SK-N-SH (cell line): ENCODE data around the gene MUC20. TPM values are rescaled to one million over a fixed set of nuclear protein-coding genes. Genes with fewer than 3 reads are reported as not detected.

ENCODE experiments used
- CTCF ChIA-PET: fragments of 300-600, 350-600 bp; formaldehyde crosslinking; extraction: SDS; loops from one replicate; lab custom pipeline; 2021; lab: Yijun Ruan, JAX
- POLR2A ChIA-PET: fragments of 350-600 bp; sonication (Branson Sonifier 250); formaldehyde crosslinking; extraction: SDS; loops from one replicate; lab custom pipeline; 2020; ENCODE audit warnings: antibody characterized with exemption, inconsistent platforms; lab: Yijun Ruan, JAX
- DNase-seq: peaks from one replicate; pipeline ENCODE4 v3.0.0; 2012
- H2AFZ ChIP-seq: fragments of 200-600 bp; sonication (generic); 2 replicates; pipeline ENCODE4 v1.8.1; 2016; ENCODE audit warnings: antibody characterized with exemption, mild to moderate bottlenecking, low read depth
- H3F3A ChIP-seq: fragments of 200-600 bp; sonication (generic); replicated peaks from 2 replicates; pipeline ENCODE3; 2016; ENCODE audit warnings: antibody characterized with exemption, mild to moderate bottlenecking; ENCODE audit not compliant: insufficient read depth
- H3K27ac ChIP-seq, 2 experiments: fragments of 200-500 bp in 1 of 2; fragments of 200-600 bp in 1 of 2; sonication (Bioruptor generic) in 1 of 2; sonication (generic), shearing (Covaris generic) in 1 of 2; 2 replicates each; pipeline versions ENCODE4 v1.5.1 to v1.6.1; 2014 to 2016; ENCODE audit warnings: low read depth in 2 of 2, inconsistent platforms in 1 of 2, low read length in 1 of 2, mild to moderate bottlenecking in 1 of 2, mixed read lengths in 1 of 2
- H3K27me3 ChIP-seq: fragments of 200-600 bp; sonication (generic), shearing (Covaris generic); 2 replicates; pipeline ENCODE4 v1.6.1; 2016; ENCODE audit warnings: mixed run types; ENCODE audit not compliant: insufficient read depth
- H3K36me3 ChIP-seq, 2 experiments: fragments of 200-500 bp in 1 of 2; fragments of 200-600 bp in 1 of 2; sonication (Bioruptor generic) in 1 of 2; sonication (generic) in 1 of 2; replicated peaks in 1 of 2; 2 replicates each; pipeline versions ENCODE3 to v1.5.1; 2014 to 2016; ENCODE audit warnings: low read length in 1 of 2, mild to moderate bottlenecking in 1 of 2; ENCODE audit not compliant: insufficient read depth in 2 of 2, control insufficient read depth in 1 of 2
- H3K4me1 ChIP-seq, 2 experiments: fragments of 200-500 bp in 1 of 2; fragments of 200-600 bp in 1 of 2; sonication (Bioruptor generic) in 1 of 2; sonication (generic), shearing (Covaris generic) in 1 of 2; 2 replicates each; pipeline versions ENCODE4 v1.5.1 to v1.6.1; 2014 to 2016; ENCODE audit warnings: low read depth in 1 of 2, low read length in 1 of 2, mixed run types in 1 of 2; ENCODE audit not compliant: insufficient read depth in 2 of 2, control insufficient read depth in 1 of 2
- H3K4me2 ChIP-seq: fragments of 200-600 bp; sonication (generic), shearing (Covaris generic); 2 replicates; pipeline ENCODE4 v1.6.1; 2017; ENCODE audit warnings: mixed run types
- H3K4me3 ChIP-seq, 2 experiments: fragments of 200-500 bp in 1 of 2; fragments of 200-600 bp in 1 of 2; sonication (Bioruptor generic) in 1 of 2; sonication (generic), shearing (Covaris generic) in 1 of 2; 2 replicates each; pipeline versions ENCODE4 v1.5.1 to v1.8.1; 2014 to 2016; ENCODE audit warnings: low read depth in 2 of 2, inconsistent platforms in 1 of 2, low read length in 1 of 2, mild to moderate bottlenecking in 1 of 2, mixed read lengths in 1 of 2, moderate library complexity in 1 of 2
- H3K79me2 ChIP-seq: fragments of 200-600 bp; sonication (generic); 2 replicates; pipeline ENCODE4 v1.8.1; 2017; ENCODE audit warnings: mild to moderate bottlenecking; ENCODE audit not compliant: insufficient read depth
- H3K9ac ChIP-seq: fragments of 200-600 bp; sonication (generic); 2 replicates; pipeline ENCODE4 v1.6.1; 2017; ENCODE audit warnings: mixed run types
- H3K9me2 ChIP-seq: fragments of 200-600 bp; sonication (generic); 2 replicates; pipeline ENCODE4 v1.6.1; 2017; ENCODE audit warnings: mixed run types
- H3K9me3 ChIP-seq: fragments of 200-600 bp; sonication (generic); 2 replicates; pipeline ENCODE4 v1.6.1; 2017; ENCODE audit warnings: mixed run types, mild to moderate bottlenecking, moderate library complexity
- H4K20me1 ChIP-seq: fragments of 200-600 bp; sonication (generic); 2 replicates; pipeline ENCODE4 v1.6.1; 2017; ENCODE audit warnings: mild to moderate bottlenecking, mixed run types; ENCODE audit not compliant: insufficient read depth
- ELF1 ChIP-seq: IDR thresholded peaks from 2 replicates; pipeline ENCODE4 v1.4.0; 2012
- FOXJ3 ChIP-seq: sonication (generic); formaldehyde crosslinking; IDR thresholded peaks from 2 replicates; pipeline ENCODE4 v1.5.1; 2020; ENCODE audit warnings: mild to moderate bottlenecking, missing genetic modification reagents
- GATA2 ChIP-seq: sonication (generic); formaldehyde crosslinking; IDR thresholded peaks from 2 replicates; pipeline ENCODE4 v1.5.0; 2020; ENCODE audit warnings: mild to moderate bottlenecking, missing genetic modification reagents
- MAX ChIP-seq: IDR thresholded peaks from 2 replicates; pipeline ENCODE4 v1.4.0; 2012; ENCODE audit warnings: low read depth
- MXI1 ChIP-seq: IDR thresholded peaks from 2 replicates; pipeline ENCODE4 v1.6.1; 2012; ENCODE audit warnings: mild to moderate bottlenecking, low read depth, low read length, improper control_type of control experiment
- NFIC ChIP-seq: IDR thresholded peaks from 2 replicates; pipeline ENCODE4 v1.4.0; 2012; ENCODE audit warnings: borderline replicate concordance
- RCOR1 ChIP-seq: fragments of 150-350 bp; IDR thresholded peaks from 2 replicates; pipeline ENCODE4 v1.6.1; 2017; ENCODE audit warnings: antibody characterized with exemption, low read length
- REST ChIP-seq: IDR thresholded peaks from 2 replicates; pipeline ENCODE4 v1.6.1; 2012; ENCODE audit warnings: mild to moderate bottlenecking, low read depth, low read length, moderate library complexity
- RXRA ChIP-seq: IDR thresholded peaks from 2 replicates; pipeline ENCODE4 v1.4.0; 2012; ENCODE audit warnings: low read depth, mild to moderate bottlenecking, borderline replicate concordance
- SIN3A ChIP-seq: IDR thresholded peaks from 2 replicates; pipeline ENCODE4 v1.6.1; 2012; ENCODE audit warnings: low read depth, mild to moderate bottlenecking, low read length, moderate library complexity, borderline replicate concordance
- YY1 ChIP-seq: IDR thresholded peaks from 2 replicates; pipeline ENCODE4 v1.4.0; 2012; ENCODE audit warnings: low read depth, mild to moderate bottlenecking
- WGBS: methylation state at CpG from one replicate; pipeline ENCODE4 v1.1.6; 2017; ENCODE audit warnings: low lambda C conversion rate; 5-methylcytosine and 5-hydroxymethylcytosine counted together
- polyA plus RNA-seq, 3 experiments: library from polyadenylated mRNA; depleted of rRNA; stranded (reverse); fragments of >200 nt; gene quantifications; 2 replicates each; pipeline ENCODE4 v1.2.3, GENCODE V29; 2012
- TF ChIP-seq, protein P1 (sequence below): fragments of 150-350 bp; IDR thresholded peaks from 2 replicates; pipeline ENCODE4 v1.6.1; 2017; ENCODE audit warnings: antibody characterized with exemption, low read length, low read depth, borderline replicate concordance
- TF ChIP-seq, protein P2 (sequence below): IDR thresholded peaks from 2 replicates; pipeline ENCODE4 v1.4.0; 2012; ENCODE audit warnings: low read depth, borderline replicate concordance

MUC20 gene
- polyA plus RNA-seq, 1 of the 3 experiments (the other 2 are of a cell fraction) = 0.31 TPM

DNA sequence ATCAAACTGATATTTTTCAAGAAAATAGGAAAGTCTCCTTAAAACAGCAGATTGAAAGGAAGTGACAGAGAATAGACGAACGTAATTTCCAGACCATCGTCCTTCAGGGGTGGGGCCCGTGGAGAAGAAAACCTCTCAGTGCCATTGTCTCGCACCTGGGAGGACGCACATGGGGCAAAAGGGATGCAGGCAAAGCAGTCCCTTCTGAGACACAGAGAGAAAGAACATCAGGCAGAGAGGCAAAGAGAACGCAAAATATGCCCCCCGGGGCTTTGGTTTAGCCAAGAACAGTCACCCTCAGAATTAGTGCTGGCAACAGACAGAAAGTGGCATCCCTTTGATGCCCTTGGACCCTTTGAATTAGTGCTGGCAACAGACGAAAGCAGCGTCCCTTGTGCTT lies 37.0 kb downstream of the MUC20 start:
- no peaks in the 10 kb centered on the region for H4K20me1 ChIP-seq
- ChIA-PET POLR2A (no interaction called here), CTCF (interaction anchor here (1.5 kb wide), 1 partner anchor 19 kb away, joined by 4 read pairs; no protein-coding TSS in a partner anchor)
- peak; percentile 25 for DNase-seq
- H2AFZ ChIP-seq = no peak overlapping the region
- H3K4me1 ChIP-seq = peaks cover 0 to 13% of the 10 kb centered on the region in 2 experiments; a peak in 1 of 4 replicates
- H3K9ac ChIP-seq = no peak overlapping the region
- H3K27ac ChIP-seq = no peak overlapping the region
- H3F3A ChIP-seq = no peaks in the 10 kb centered on the region
- H3K4me2 ChIP-seq = no peak overlapping the region
- H3K79me2 ChIP-seq = no peaks in the 10 kb centered on the region
- TF ChIP-seq MAX (no peak), RXRA (no peak), YY1 (no peak), RCOR1 (no peak), NFIC (no peak), GATA2 (CRISPR knock-in tag) (no peak), REST (no peak), ELF1 (no peak), SIN3A (no peak), MXI1 (no peak), FOXJ3 (no peak)
- TF ChIP-seq, protein P1, sequence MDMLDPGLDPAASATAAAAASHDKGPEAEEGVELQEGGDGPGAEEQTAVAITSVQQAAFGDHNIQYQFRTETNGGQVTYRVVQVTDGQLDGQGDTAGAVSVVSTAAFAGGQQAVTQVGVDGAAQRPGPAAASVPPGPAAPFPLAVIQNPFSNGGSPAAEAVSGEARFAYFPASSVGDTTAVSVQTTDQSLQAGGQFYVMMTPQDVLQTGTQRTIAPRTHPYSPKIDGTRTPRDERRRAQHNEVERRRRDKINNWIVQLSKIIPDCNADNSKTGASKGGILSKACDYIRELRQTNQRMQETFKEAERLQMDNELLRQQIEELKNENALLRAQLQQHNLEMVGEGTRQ = no peak
- TF ChIP-seq, protein P2, sequence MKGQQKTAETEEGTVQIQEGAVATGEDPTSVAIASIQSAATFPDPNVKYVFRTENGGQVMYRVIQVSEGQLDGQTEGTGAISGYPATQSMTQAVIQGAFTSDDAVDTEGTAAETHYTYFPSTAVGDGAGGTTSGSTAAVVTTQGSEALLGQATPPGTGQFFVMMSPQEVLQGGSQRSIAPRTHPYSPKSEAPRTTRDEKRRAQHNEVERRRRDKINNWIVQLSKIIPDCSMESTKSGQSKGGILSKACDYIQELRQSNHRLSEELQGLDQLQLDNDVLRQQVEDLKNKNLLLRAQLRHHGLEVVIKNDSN = no peak
- no peak overlapping the region for H3K4me3 ChIP-seq
- H3K36me3 ChIP-seq = no peaks in the 10 kb centered on the region
- WGBS = 56% methylated on average over 10 of the region's 10 CpGs
- H3K9me2 ChIP-seq = no peaks in the 10 kb centered on the region
- H3K27me3 ChIP-seq = peaks cover 46% of the 10 kb centered on the region
- no peaks in the 10 kb centered on the region for H3K9me3 ChIP-seq
